ENCODE data around the gene KIF5A.

Gene KIF5A

GRCh38 chr12:57621497-57622292, 71.9 kb downstream of the KIF5A start:
- DNase-seq, result peak; percentile 83

GRCh38 chr12:57622293-57623245, 72.7 kb downstream of the KIF5A start:
- DNase-seq, result no peak

DNA sequence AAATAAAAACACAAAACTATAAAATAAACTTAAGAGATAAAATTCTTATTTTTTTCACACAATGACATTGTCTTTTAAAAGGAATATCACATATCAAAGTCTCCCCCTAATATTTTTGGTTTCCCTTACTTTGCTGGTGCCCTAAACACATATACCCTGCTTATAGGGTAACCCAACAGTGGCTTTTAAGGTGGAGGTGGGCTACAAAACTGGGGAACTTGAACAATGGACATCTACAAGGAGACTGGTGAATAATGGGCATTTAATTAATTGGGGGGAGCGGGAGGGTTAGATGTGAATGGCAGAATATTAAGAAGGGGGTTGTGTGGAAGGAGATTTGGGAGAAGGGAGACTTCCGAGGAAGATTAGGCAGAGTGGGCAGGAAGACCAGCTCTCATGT, 73.5 kb downstream of the KIF5A start:
- no peak for DNase-seq

DNA sequence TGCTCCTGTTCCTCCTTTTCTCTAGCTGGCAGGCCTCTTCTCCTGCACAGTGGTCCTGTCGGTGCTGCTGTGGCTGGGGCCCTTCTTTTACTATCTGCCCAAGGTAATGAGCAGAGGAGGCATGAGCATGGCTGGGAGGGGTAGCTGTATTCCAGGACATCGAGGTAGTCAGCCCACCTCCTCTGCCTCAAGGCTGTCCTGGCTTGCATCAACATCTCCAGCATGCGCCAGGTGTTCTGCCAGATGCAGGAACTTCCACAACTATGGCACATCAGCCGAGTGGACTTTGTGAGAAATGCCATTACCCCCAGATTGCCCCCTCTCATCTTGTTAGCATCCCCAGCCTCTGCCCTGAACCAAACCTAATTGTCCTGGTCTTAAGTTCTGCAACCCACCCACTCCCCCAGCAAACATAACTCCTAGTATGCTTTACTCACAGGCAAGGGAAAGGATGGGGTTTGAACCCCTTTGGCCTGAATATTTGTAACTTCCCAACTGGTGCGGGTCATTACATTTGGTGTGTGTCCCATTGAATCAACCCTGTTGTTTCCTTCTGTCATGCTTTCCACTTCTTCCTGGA, 74.1 kb downstream of the KIF5A start:
- DNase-seq, result no peak

GRCh38 chr12:57624441-57625220, 74.8 kb downstream of the KIF5A start:
- no peak for DNase-seq

- DNase-seq, result no peak
Observed at GRCh38 chr12:57625261-57626032, 75.6 kb downstream of the KIF5A start.

DNA sequence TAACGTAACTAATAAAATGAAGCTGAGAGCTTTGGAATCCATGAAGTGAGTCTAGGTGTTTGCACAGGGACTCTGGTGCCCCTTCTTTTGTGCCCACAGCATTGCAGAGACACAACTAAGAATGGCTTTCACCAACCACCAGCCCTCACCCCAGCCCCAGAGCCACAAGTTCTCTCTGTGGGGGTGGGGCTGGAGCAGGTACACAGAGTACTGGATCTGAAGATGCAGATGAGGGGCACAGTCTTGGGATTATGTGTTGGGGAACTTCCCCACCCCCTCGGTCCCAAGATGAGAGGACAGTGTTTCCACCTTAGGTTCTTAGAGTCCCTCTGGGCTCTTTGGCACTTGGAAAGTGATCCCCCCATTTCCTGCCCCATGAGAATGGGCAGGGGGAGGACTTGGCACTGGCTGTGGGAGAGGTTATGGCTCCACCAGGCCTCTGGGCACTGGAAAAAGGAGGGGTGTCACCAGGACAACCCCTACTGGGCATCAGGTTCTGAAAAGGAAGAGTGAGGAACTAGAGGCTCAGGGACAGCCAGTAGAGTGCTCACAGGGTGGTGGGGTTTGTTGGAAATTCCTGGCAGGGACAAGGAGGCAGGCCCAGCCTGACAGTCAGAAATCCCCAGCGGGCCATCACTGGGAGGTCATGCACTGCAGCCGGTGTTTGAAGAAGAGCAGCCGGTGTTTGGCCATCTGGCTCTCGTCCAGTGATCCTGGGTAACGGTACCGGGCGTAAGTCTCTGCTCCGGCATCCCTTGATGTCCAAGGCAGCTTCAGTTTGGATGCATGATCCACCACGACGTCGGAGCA, 76.5 kb downstream of the KIF5A start:
- no peak for DNase-seq

DNA sequence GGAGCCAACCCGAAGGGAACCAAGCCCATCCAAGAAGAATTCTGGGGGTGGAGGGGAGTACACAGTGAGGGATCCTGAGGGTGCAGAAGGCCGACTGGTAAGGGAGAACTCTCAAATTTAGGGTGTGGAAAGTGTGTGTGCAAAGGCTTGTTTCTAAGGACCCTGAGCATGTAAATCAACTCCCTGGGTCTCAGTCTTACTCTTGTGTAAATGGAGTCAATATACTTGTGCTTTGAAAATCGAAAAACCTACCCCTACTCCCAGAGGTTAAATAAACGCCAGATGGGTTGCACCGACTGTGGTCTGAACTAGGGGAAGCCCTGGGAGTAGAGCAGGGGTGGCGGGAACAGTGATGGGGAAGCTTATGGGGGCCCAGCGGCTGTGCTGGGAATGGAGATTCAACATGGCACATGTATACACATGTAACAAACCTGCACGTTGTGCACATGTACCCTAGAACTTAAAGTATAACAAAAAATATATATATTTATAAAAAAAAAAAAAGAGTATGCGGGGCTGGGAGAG, 77.1 kb downstream of the KIF5A start:
- DNase-seq, result no peak

GRCh38 chr12:57627501-57628279, 77.8 kb downstream of the KIF5A start:
- peak; percentile 43 for DNase-seq

- DNase-seq, result peak; percentile 3
Observed at GRCh38 chr12:57628280-57629191, 78.7 kb downstream of the KIF5A start.

GRCh38 chr12:57629897-57630471, 80.1 kb downstream of the KIF5A start:
- DNase-seq, result peak; percentile 1

DNA sequence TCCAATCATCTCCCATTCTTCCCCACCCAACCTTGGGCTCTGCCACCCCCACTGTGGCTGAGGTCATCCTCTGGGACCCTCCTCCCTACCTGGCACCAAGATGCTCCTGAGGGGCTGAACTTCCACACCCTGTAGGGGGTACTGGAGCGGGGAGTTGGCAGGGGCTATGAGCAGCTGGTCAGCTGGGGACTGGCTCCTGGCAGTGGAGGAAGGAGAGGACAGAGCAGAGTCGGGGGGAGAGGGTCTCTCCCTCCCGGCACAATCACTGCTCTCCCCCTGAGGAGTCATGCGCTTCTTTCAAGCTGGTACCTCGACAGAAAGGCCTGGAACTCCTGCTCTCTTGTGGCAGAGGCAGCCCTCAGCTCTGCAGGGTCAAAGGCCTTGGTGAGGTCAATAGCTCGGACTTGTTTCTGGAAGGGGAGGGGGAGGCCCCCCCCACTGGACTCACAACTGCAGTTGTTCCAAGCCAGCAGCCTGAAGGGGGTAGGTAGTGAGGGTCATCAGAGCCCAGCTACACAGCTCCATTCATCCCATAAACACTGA, 81.1 kb downstream of the KIF5A start:
- DNase-seq, result no peak

DNA sequence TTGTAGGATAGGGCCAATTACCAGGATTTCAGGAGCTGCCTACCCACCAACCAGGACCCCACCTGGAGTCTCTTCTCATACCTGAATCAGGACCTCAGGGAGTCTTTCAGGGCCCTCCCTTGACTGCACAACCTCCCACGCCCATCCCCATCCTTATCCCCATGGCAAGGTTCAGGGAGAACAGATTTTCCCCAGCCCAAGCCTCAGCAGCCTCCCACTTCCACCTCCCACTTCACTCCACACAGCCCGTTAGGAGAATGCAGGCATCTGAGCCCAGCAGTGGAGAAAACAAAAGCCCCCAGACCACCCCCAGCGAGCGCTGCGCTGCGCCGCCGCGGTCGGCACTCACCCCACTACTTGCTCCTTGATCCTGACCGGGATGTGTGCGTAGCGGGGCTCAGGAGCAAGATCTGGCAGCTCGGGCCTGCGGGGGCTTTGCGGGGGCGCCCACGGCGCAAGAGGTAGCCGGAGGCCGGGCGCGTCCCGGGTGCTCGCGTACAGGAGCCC, 81.8 kb downstream of the KIF5A start:
- DNase-seq, result peak; percentile 34

DNA sequence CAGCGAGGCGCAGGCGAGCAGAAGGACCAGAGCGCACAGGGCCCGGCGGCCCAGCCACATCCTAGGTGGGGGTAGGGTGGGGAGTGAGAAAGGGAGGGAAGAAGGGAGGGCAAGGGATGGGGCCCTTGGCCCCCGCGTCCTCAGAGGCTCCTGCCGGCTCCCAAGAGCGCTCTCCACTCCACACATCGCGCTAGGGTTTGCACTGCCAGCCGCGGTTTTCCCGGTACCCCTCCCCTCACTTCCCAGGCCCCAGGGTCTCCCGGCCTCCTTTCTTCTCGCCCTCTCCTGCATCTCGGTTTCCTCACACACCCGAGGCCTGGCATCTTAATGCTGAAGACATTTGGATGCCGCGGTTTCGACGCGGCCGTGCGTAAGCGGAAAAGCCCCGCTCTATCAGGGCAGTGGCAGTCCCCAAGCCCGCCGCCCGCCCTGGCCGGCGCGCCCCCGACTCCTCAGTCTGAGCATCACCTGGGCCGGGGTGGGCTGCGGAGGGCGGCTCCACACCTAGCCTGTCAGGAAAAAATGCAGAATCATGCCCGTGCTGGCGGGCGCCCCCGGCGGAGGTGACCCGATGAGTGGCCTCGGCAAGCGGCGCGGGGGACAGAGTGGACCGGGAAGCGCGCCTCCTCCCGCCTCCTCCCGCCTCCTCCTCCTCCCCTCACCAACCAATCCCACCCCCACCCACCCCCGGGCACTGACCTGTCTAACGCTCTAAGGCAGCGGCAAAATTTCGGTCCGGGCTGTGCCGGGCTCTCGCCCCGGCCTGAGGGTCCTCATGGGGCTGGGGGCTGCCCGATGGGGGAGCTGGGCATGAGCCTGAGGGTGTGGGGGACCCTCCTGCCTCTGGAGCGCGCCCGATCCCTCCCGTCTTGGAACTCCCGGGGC, 82.5 kb downstream of the KIF5A start:
- peak; percentile 62 for DNase-seq

DNA sequence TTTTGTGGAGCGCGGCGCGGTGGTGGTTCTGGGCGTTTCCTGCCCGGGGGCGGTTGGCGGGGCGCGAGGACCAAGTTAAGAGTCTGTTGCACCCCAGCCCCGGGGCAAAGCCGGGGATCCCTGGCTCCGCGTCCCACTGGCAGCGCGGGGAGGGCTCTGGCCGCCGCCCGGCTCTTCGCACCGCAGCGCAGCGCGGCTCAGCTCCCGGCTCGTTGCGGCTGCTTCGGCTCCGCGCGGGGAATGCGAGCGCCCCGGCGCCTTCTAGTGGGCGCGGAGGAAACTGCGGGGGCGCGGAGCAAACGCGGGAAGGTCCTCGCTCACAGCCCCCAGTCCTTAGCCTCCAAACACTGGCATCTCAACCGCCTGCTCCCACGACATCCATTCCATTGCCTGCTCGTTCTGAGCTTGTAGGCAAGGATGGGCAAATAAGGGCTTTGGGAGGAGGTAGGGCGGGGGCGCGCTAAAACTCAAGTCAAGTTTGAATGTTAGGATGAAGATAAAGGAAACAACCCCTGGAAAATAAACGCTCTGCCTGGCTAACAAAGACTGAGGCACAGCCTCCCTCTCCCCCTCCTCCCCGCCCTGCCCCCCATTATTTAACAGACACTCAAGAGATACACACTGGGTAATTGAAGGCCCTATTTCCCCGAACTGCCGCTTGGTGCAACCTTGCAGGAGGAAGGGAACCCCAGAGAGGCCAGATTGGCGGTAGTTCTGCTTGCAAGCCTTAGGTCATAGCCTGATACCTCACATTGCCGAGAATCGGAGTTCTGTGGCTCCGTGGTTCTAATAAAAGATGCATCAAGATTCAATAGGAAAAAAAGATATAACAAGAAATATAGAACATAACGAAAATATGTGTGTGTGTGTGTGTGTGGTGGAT, 83.4 kb downstream of the KIF5A start, which contains the start of gene B4GALNT1:
Gene B4GALNT1 (minus strand): TSS at position 244 of the 883 bp plus-strand sequence. CDS start 1,069 bp downstream, outside the sequence.
- DNase-seq, result peak; percentile 88

Measured in right kidney (tissue), 1 donor.